GM12891 (cell line): Measurements from ENCODE around the gene MSGN1.

Experiments used
- POLR2A ChIP-seq: IDR thresholded peaks from 2 replicates; pipeline ENCODE4 v1.6.1; 2011; ENCODE audit warnings: low read depth, low read length, control low read depth
- POU2F2 ChIP-seq: IDR thresholded peaks from 2 replicates; pipeline ENCODE4 v1.6.1; 2011; ENCODE audit warnings: low read depth, mild to moderate bottlenecking, control low read depth, low read length, moderate library complexity

- TF ChIP-seq POLR2A (no peak), POU2F2 (no peak)
These were observed 3.1 kb upstream of the MSGN1 start for GRCh38 chr2:17813010-17813741.
